ENCODE results near the gene FZR1.
"Not testable (repeated sequence)": the region's sequence is repeated elsewhere in the genome, so short reads cannot be mapped to it uniquely, and the experiment has no call there.

The FZR1 gene

DNA sequence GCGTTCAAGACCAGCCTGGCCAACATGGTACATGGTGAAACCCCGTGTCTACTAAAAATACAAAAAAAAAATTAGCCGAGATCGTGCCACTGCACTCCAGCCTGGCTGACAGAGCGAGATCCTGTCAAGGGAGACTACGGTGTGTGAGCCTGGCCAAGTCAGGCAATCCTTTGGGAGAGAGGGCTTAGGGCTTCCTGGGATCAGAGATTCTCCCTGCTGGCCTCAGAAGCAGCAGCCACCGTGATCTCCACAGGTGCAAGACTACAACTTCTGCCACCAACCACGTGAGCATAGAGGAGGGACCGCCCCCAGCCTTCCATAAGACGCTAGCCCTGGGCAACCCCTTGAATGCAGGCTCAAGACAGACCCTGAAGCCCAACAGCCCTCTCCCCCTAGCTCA is 43.7 kb downstream of the FZR1 start:
- no peak for DNase-seq

DNA sequence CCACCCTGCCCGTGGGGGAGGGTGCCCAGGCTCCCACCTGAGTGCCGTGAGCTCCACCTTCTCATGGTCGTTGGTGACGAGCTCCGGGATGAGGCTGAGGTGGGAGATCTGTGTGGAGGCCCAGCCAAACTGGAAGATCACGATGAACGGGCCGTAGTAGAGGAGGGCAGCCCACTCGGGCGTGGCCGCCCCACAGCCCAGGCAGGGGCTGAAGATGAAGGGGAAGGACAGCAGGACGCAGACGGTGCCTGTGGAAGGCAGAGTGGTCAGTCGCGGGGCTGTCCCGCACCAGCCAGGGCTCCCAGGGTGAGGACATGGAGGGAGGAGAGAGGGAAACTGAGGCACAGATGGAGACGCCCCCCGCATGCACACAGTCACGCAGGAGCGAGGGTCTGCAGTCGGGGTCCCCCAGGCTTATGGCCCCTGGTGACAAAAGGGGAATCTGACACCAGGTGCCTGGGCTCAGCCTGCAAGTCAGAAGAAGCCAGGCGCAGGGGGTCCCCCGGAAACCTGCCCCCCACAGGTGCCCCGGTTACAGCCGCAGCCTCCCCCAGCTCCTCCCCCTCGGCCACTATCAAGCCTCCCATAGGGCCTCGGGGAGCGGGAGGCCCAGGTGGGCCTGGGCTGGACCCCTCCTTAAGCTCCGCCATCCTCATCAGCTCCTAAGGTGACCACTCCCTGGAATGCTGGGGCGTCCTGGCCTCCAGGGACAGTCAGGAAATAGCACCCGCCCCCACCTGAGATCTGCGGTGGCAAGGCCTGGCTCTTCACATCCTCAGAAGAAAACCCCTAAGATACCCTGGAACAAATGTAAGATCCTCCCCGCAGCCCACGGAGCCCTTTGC is 45.1 kb downstream of the FZR1 start:
- no peak for DNase-seq

DNA sequence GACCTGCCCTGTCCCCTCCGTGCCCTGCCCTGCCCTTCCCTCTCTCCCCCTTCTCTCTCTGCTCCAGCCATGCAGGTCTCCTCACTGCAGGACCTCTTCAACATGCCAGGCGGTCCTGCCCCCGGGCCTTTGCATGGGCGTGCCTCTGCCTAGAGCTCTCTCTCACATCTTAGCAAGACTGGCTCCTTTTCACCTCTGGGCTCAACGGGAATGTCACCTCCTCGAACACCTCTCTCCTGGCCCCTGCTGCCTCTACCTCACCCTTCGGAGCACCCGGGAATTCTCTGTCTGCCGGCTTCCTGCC is 45.6 kb downstream of the FZR1 start:
- no peak for DNase-seq

DNA sequence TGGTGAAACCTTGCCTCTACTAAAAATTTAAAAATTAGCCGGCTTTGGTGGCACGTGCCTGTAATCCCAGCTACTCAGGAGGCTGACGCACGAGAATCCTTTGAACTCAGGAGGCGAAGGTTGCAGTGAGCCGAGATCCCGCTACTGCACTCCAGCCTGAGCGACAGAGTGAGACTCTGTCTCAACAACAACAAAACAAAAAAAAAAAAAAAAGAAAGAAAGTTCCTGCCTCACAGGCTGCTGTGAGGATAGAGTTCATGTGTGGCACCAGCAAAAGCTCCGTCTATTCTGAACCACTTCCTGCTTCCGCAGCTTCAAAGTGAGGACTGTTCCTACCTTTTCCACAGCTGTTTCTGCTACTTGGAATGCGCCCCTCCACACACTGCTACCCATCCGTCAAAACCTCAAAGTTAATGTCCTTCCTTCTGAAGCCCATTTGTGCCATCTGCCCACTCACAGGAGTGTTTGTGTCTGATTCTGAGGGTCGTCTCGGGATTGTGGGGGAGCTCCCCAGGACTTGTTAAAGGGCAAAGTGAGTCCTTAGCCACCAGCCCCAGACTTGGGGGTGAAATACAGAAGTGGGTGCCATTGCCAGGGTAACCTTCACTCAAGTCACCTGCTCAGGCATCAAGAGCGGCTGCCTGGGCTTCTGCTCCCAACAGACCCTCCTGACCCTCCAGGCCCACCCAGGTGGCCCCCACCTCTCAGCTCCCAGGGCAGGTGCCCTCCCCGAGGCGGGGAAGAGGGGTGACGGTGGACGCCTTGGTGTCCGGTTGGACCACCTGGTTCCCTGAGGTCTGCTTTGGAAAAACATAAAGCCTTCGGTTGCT is 48.4 kb downstream of the FZR1 start:
- peak in 1 of 2 donors; percentile 47 for DNase-seq

DNA sequence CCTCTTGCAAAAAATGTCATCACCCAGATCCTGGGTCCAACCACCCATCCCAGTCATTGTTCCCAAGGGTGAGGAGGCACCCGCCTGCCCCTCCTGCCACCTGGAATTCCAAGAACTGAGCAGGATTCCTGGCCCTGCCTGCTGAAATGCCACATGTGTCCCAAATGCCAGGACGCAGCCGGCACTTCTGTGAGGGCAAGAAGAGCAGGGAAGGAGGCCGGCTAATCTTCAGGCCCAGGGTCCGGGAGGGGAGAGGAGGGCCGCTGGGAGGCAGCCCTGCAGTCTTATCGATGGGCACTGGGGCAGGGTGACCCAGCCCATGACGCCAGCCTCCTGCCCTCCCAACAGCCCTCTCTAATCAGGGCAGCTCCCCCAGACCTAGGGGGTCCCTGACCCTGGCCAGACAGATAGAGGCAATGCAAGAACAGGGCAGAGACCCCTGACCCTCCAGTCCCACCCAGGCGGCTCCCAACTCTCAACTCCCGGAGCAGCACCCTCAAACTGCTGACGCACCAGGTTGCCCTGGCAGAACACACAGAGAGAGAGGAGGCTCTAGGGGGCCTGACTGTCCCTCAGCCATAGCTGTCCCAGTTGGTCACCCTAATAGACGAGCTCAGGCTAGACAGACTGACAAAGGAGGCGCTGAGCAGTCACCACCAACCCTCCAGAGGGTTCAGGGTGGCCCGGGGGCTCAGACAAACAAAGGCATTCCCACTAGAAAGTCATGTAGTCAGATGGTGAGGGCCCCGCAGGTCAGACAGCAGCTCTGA is 49.7 kb downstream of the FZR1 start:
- DNase-seq: no peak

DNA sequence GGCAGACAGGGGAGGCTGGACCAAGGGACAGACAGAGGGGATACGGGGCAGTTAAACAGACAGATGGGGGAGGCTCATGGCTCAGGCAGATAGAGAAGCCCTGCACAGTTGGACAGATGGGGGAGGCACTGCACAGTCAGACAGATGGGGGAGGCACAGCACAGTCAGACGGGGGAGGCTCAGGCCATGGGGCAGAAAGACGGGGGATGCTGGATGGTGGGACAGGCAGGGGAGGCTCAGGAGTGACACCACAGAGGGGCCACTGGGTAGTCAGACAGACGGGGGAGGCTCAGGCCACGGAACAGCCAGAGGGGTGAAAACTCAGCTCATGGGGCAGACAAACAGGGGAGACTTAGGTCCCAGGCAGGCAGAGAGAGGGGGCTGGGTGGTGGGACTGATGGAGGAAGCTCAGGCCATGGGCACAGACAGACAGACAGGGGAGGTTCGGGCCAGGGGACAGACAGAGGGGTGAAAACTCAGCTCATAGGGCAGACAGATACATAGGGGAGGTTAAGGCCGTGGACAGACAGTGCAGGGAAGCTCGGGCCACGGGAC is 50.4 kb downstream of the FZR1 start:
- no peak for DNase-seq

DNA sequence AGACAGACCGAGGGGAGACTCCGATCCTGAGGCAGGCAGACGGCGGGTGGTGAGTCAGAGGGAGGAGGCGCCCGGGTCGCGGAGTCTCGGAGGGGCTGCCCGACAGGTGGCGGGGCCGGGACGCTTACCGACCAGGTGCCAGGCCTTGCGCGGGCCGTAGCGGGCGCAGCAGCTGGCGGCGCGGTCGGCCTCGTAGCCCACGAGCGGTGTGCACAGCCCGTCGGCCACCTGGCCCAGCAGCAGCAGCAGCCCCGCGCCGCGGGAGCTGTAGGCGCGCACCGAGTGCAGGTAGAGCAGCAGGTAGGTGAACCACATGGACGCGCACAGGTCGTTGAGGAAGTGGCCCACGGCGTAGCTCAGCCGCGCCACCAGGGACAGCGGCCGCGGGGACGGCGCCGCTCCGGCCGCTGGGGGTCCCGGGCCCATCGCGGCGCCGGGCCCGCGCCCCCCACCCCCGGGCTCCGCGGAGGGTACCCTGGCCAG is 50.9 kb downstream of the FZR1 start:
- DNase-seq: peak; percentile 23 to 52

DNA sequence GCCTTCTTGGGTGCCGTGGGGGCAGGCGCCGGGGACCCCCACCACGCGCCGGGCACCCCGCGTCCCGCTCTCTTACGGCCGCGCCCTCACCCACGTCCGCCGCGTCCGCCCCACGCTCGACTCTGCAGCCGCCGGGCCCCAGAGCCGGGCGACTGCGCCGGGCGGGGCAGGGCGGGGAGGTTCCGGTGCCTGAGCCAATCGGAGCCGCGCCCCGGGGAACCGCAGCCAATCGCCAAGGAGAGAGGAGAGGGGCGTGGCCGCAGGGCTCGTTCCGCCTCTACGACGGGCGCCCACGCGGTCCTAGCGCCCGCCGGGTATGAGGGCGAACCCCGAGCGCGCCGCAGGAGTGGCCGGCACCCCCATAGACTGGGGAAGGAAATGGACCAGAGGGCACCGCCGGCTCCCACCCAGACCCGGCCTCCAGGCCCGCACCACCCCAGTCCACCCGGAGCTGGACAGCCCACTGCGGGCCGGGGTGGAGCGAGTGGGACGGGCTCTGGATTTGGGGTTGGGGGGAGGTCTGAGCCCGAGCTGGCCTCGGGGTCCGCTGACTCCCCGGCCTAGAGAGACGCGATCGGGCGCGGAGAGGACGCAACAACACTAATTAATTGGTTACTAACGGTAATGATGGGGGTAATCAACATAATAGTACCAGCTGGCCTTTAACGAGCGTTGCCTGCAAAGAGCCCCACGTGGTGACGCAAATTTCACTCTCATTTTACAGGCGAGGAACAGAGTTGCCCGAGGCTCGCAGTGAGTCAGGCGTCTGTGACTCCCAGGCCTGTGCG is 51.5 kb downstream of the FZR1 start, which contains the start of gene MFSD12:
TSS of gene MFSD12 (minus strand) at position 126 of the 788 bp plus-strand sequence. CDS start 183 bp downstream, outside the sequence.
- peak; percentile 79 to 84 for DNase-seq

DNA sequence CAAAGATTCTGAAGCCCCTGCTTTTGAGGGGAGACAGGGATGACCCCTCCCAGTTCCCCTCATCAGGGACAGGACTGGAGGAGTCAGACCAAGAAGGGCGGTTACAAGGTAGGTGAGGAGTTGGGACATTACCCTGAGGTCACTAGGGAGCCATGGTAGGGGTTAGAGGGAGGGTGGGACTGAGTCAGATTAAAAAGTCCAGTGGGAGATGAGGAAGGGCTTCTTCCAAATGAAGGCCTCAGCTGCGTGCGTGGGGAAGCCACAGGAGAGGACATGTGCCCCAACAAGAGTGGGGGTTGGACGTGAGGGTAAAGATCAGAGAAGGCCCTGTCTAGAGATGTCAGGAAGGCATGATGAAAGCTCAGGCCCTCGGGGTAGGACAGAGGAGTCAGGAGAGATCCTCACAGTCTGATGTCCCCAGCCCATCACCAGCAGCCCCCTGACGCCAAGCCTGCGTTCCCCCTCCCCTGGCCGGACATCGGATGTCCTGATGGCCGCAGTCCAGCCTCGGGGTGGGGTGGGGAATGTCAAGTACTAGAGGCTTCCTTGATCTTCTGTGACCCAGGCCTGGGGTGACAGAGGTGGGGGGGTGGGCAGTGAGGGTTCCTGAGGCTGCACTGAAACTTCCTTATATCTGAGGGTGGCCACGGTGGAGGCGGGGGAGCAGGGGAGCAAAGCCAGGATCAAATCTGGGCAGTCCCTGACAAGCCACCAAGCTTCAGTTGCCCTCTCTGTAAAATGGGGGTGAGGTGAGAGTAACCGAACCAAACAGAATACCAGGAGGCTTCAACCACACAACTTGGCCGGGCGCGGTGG is 57.8 kb downstream of the FZR1 start:
- DNase-seq: no peak

DNA sequence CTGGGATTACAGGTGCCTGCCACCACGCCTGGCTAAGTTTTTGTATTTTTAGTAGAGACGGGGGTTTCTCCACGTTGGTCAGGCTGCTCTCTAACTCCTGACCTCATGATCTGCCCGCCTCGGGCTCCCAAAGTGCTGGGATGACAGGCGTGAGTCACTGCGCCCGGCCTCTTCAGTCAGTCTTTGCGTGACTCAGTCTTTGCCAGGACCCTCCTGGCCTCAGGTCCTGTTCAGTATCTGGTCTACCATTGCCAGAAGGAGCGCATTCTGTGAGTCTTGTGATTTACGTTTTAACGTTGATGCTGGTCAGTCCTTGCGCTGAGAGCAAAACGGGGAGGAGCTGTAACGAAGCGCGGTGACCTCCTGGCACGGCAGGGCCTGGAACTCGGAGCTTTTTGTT is 59.0 kb downstream of the FZR1 start:
- DNase-seq: no peak

DNA sequence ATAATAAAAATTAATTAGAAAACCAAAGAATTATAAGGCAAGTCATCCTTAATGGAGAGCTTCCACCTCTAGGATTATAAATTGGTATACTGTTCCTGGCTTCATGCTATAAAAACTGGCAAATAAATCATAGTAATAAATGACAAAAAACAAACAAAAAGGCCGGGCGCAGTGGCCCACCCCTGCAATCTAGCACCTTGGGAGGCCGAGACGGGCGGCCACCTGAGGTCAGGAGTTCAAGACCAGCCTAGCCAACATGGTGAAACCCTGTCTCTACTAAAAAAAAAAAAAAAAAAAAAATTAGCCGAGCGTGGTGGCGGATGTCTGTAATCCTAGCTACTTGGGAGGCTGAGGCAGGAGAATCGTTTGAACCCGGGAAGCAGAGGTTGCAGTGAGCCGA is 63.9 kb downstream of the FZR1 start:
- not testable (repeated sequence) for DNase-seq

DNA sequence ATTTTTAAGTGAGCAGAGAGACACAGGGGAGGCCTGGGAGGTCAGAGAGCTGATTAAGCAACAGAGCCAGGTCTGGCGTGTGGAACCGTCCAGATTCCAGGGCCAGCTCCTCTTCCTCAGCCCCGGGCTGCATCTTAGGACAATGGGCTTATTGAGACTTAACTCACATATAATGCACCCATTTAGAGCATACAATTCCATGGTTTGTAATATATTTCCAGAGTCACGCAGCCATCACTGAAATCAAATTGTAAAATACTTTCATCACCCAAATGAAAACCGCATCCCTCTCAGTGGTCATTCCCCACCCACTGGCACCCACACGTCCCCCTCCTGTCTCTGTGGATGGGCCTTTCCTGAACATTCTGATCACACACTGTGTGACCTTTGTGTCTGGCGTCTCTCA is 64.5 kb downstream of the FZR1 start:
- no peak for DNase-seq

DNA sequence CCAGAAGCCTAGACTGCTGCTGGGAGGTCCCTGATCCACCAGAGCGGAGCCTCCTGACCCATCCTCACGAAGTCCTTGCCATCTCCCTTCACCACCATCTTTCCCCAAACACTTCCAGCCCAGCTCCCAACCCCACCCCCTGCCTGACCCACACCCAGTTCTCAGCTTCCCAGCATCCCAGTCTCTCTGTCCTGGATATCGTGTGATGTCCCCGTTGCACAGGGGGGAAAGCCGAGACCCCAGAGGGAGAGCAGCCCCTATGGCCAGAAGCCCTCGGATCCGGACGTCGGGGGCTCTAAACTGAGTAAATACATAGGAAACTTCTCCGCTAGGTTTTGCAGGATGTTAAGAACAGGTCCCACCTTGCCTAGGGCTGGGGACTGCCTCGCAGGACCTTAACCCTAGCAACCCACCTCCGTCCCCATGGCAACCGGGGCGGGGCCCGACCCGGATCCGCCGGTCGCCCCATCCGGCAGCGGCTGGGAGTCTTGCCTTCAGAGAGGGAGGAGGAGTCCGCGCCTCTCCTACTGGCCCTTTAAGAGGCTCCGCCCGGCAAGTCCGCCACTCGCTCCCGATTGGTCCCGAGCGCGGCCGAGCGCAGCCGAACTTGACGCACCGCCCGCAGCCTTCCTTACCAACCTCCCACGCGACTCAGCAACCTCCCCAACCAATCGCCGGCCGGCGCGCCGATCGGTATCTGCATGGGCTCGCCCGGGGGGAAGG is 66.2 kb downstream of the FZR1 start:
- DNase-seq: peak; percentile 90 to 99

DNA sequence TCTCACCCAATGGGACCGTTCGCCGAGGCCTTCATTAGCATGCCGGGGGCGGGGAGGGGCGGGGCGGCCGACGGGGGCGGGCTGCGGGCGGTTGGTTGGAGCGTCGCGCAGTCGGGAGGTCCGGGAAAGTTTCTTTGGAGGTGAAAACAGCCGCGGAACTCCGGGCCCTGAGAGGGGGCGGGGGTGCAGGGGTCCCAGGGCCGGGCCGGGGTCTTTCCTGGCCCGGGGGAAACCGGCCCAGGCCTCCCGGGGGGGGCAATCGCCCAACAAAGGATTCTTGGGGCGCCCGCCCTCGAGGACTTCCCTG is 66.7 kb downstream of the FZR1 start, which contains the start of gene HMG20B:
TSS of gene HMG20B (plus strand) at position 90 of the 307 bp plus-strand sequence. CDS start 366 bp downstream, outside the sequence.
- DNase-seq: no peak

DNA sequence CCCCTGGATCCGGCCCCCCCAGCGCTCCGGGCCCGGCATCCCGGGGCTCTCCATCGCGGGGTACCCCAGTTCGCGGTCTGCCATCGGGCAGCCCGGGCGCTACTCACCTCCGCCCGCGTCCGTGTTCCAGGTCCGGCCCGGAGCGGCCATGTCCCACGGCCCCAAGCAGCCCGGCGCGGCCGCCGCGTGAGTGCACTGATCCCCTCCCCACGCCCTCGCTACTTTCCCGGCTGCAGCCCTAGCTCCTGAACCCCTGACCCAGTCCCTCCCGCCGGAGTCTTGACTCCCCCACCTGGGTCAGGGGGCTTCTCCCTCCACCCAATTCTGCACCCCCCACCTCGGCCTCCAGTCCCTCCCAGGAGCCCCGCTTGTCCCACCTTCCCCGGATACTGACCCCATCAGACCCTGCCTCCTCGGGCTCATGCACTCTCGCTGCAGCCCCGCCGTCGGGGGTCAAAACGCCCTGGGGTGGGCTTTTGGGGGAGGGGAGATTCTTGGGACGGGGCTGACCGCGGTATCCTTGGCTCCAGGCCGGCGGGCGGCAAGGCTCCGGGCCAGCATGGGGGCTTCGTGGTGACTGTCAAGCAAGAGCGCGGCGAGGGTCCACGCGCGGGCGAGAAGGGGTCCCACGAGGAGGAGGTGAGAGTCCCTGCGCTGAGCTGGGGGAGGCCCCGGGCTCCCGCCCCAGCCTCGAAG is 67.2 kb downstream of the FZR1 start:
- DNase-seq: no peak

DNA sequence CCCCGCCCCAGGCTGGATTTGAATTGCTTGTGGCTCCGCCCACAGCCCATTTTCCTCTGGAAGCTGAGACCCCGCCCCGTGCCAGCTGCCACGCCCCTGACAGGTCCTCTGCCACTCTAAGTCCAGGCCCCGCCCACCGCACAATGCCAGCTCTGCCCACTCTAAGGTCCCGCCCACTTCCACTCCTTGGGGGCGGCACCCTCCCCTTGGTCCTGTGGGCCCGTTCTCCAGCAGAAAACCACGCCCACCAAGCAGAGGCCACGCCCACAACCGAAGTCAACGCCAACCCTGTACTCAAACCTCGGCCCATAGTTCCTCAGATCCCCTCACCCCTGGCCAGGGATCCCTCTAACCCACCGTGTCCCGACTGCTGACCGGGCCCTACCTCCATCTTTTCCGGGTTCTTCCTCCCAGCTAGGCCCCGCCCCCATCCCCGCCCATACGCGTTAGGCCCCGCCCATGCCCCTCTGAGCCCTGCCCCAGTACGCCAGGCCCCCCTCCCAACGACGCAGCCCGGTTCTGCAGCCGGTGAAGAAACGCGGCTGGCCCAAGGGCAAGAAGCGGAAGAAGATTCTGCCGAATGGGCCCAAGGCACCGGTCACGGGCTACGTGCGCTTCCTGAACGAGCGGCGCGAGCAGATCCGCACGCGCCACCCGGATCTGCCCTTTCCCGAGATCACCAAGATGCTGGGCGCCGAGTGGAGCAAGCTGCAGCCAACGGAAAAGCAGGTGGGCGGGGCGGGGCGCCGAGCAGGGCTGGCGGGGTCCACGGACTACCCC is 67.9 kb downstream of the FZR1 start:
- peak; percentile 67 to 77 for DNase-seq

DNA sequence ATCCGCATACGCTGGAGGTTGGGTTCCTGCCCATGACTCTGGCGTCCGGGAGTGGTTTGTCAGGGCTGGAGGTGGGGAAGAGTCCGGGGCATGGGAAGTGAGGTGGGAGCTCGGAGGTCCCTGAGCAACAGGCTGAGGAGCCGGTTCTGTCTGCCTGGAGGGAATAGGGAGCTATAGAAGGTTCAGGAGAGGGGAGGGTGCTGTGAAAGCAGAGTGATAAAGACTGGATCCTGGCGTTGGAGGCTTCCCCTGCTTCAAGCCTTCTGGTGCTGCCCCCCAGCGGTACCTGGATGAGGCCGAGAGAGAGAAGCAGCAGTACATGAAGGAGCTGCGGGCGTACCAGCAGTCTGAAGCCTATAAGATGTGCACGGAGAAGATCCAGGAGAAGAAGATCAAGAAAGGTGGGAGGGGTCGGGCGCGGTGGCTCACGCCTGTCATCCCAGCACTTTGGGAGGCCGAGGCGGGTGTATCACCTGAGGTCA is 69.2 kb downstream of the FZR1 start:
- DNase-seq: no peak

DNA sequence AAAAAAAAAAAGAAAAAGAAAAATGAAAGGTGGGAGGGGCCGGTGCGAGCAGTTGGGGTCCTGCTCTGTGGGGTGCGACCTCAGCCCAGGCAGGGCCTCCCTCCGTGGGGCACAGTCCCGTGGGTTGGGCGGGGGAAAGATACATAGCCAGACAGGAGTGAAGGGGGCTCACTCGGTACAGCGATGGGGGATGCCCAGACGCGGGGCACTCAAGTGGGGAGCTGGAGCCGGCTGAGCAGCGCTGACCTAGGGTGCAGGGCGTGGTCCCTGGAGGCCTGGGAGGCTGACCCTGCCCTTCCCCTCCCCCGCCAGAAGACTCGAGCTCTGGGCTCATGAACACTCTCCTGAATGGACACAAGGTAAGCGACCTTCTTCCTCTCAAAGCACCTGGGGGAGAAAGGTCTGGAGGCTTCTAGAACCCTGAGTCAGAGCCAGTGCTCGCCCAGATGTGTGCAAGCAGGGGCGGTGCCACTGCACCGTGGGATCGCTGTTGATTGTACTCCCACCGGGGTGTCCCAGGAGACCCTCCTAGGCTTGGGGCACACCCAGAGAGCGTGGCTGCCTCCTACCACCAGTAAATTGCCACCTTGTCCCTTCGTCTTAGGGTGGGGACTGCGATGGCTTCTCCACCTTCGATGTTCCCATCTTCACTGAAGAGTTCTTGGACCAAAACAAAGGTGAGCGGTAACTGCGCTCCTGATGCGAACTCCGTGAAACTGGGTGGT is 70.0 kb downstream of the FZR1 start:
- DNase-seq: no peak

Data from bone marrow (tissue), 2 donors.